Left ventricle myocardium inferior (tissue), 1 donor: ENCODE data around the gene ABCA7. TPM values are rescaled to one million over a fixed set of nuclear protein-coding genes. Genes with fewer than 3 reads are reported as not detected.
A peak's percentile ranks its signal among the peaks of the same experiment; 100 is the strongest.

Source experiments
- DNase-seq: peaks from one replicate; pipeline ENCODE4 v3.0.0-alpha.2; 2020
- H3K27ac ChIP-seq: fragments of 200-600 bp; replicated peaks from 2 replicates; pipeline ENCODE4 v1.8.0; 2021
- H3K27me3 ChIP-seq: fragments of 200-600 bp; 2 replicates; pipeline ENCODE4 v1.8.0; 2021; ENCODE audit warnings: low read depth
- H3K36me3 ChIP-seq: fragments of 200-600 bp; 2 replicates; pipeline ENCODE4 v1.8.0; 2021
- H3K4me1 ChIP-seq: fragments of 200-600 bp; 2 replicates; pipeline ENCODE4 v1.8.0; 2021
- H3K4me3 ChIP-seq: fragments of 200-600 bp; 2 replicates; pipeline ENCODE4 v1.8.0; 2021; ENCODE audit warnings: mild to moderate bottlenecking, moderate library complexity
- H3K9me3 ChIP-seq: fragments of 200-600 bp; replicated peaks from 2 replicates; pipeline ENCODE4 v1.8.0; 2021
- CTCF ChIP-seq: fragments of 200-600 bp; IDR thresholded peaks from 2 replicates; pipeline ENCODE4 v1.8.0; 2021; ENCODE audit warnings: antibody characterized with exemption, mild to moderate bottlenecking, borderline replicate concordance
- intact Hi-C: fragments of 100-400 bp; cut with micrococcal nuclease; formaldehyde crosslinking; loops from one replicate; pipeline ENCODE4 v1.11.0; 2022
- total RNA-seq: library from RNA; stranded (reverse); fragmentation: NEBNext Ultra II Directional; extraction: Animal tissue kit (Norgen Biotek cat#: 25700); gene quantifications from one replicate; pipeline ENCODE4 v1.2.1, GENCODE V29; 2021
- donor health status: DM: no; HTN: yes; CAD: no; lungs with severe emphysema.

The ABCA7 gene
- total RNA-seq, 1 donor from 2014 or later = 9.3 TPM

- peak overlapping the region; percentile 43 for H3K27ac ChIP-seq
- intact Hi-C loops = no loop called here
- peak; percentile 71 for DNase-seq
- no peaks in the 10 kb centered on the region for H3K9me3 ChIP-seq
- H3K36me3 ChIP-seq = no peaks in the 10 kb centered on the region
- H3K4me1 ChIP-seq = peaks cover 58% of the 10 kb centered on the region
- H3K27me3 ChIP-seq = peaks cover 87% of the 10 kb centered on the region
- peak overlapping the region; percentile 60 for H3K4me3 ChIP-seq
- no peak for TF ChIP-seq CTCF
These were observed 29.3 kb downstream of the ABCA7 start for GRCh38 chr19:1069009-1069779.

- DNase-seq = no peak
- Histone ChIP-seq H3K27me3 (peaks cover 80% of the 10 kb centered on the region), H3K4me3 (no peak overlapping the region), H3K9me3 (no peaks in the 10 kb centered on the region), H3K27ac (no peak overlapping the region), H3K4me1 (peaks cover 53% of the 10 kb centered on the region), H3K36me3 (no peaks in the 10 kb centered on the region)
- intact Hi-C loops = no loop called here
- TF ChIP-seq CTCF = no peak
These were observed 30.6 kb downstream of the ABCA7 start for GRCh38 chr19:1070576-1070930.

- H3K4me1 ChIP-seq = peaks cover 47% of the 10 kb centered on the region
- no peak overlapping the region for H3K27ac ChIP-seq
- no peak for TF ChIP-seq CTCF
- intact Hi-C loops = no loop called here
- no peaks in the 10 kb centered on the region for H3K36me3 ChIP-seq
- DNase-seq = no peak
- H3K9me3 ChIP-seq = no peaks in the 10 kb centered on the region
- peak overlapping the region; percentile 17 for H3K4me3 ChIP-seq
- H3K27me3 ChIP-seq = peaks cover 74% of the 10 kb centered on the region
These were observed 31.3 kb downstream of the ABCA7 start for GRCh38 chr19:1070931-1071791.

GRCh38 chr19:1072371-1073015, 32.6 kb downstream of the ABCA7 start:
- H3K36me3 ChIP-seq = no peaks in the 10 kb centered on the region
- no peak overlapping the region for H3K27ac ChIP-seq
- H3K27me3 ChIP-seq = peaks cover 61% of the 10 kb centered on the region
- TF ChIP-seq CTCF = no peak
- intact Hi-C loops = no loop called here
- H3K4me3 ChIP-seq = no peak overlapping the region
- no peak for DNase-seq
- H3K4me1 ChIP-seq = peaks cover 33% of the 10 kb centered on the region
- H3K9me3 ChIP-seq = no peaks in the 10 kb centered on the region

- H3K9me3 ChIP-seq = no peaks in the 10 kb centered on the region
- H3K36me3 ChIP-seq = no peaks in the 10 kb centered on the region
- no peak overlapping the region for H3K27ac ChIP-seq
- peaks cover 52% of the 10 kb centered on the region for H3K27me3 ChIP-seq
- no peak for TF ChIP-seq CTCF
- intact Hi-C loops = no loop called here
- H3K4me1 ChIP-seq = peaks cover 29% of the 10 kb centered on the region
- H3K4me3 ChIP-seq = no peak overlapping the region
- DNase-seq = no peak
These were observed 33.4 kb downstream of the ABCA7 start for GRCh38 chr19:1073063-1073955.
